GM12878 (cell line): ENCODE results near the gene PRR7.

Source experiments
- CTCF ChIP-seq, 3 experiments: IDR thresholded peaks in 2 of 3; conservative IDR thresholded peaks in 1 of 3; 2 replicates each; pipeline ENCODE4 v1.5.1; 2011; ENCODE audit warnings: low read depth in 3 of 3, low read length in 3 of 3, mild to moderate bottlenecking in 3 of 3, control low read depth in 2 of 3, moderate library complexity in 2 of 3, inconsistent platforms in 1 of 3, mixed read lengths in 1 of 3; ENCODE audit not compliant: control insufficient read depth in 2 of 3, insufficient read depth in 1 of 3; ENCODE audit errors: extremely low read depth in 1 of 3
- ESRRA ChIP-seq: IDR thresholded peaks from 2 replicates; pipeline ENCODE4 v1.6.1; 2012; ENCODE audit warnings: mild to moderate bottlenecking, low read length, improper control_type of control experiment
- EZH2 ChIP-seq: IDR thresholded peaks from 2 replicates; pipeline ENCODE4 v1.6.1; 2012; ENCODE audit warnings: low read depth, mild to moderate bottlenecking, control low read depth, inconsistent platforms, low read length, borderline replicate concordance; ENCODE audit not compliant: control insufficient read depth
- NFIC ChIP-seq: IDR thresholded peaks from 2 replicates; pipeline ENCODE4 v1.6.1; 2012; ENCODE audit warnings: low read depth, mild to moderate bottlenecking, inconsistent platforms, low read length, moderate library complexity
- NFYB ChIP-seq: IDR thresholded peaks from 2 replicates; pipeline ENCODE4 v1.6.1; 2011; ENCODE audit warnings: low read depth, mild to moderate bottlenecking, low read length, improper control_type of control experiment, moderate library complexity; ENCODE audit not compliant: insufficient read depth
- PAX8 ChIP-seq: fragments of 450-650 bp; IDR thresholded peaks from 2 replicates; pipeline ENCODE4 v1.6.1; 2017; ENCODE audit warnings: mild to moderate bottlenecking, moderate library complexity
- POLR2A ChIP-seq: IDR thresholded peaks from 2 replicates; pipeline ENCODE4 v1.6.1; 2011; ENCODE audit warnings: low read depth, mild to moderate bottlenecking, low read length
- SRF ChIP-seq, 2 experiments: IDR thresholded peaks; 2 replicates each; pipeline ENCODE4 v1.6.1; 2011; ENCODE audit warnings: low read depth in 2 of 2, low read length in 2 of 2, mild to moderate bottlenecking in 1 of 2, moderate library complexity in 1 of 2
- SUPT20H ChIP-seq: IDR thresholded peaks from 2 replicates; pipeline ENCODE4 v1.6.1; 2011; ENCODE audit warnings: low read depth, mild to moderate bottlenecking, low read length, moderate library complexity, borderline replicate concordance; ENCODE audit not compliant: control insufficient read depth
- SUZ12 ChIP-seq: fragments of 200-600 bp; sonication (generic); IDR thresholded peaks from one replicate; pipeline ENCODE4 v1.6.1; 2018; ENCODE audit warnings: antibody characterized with exemption, mild to moderate bottlenecking; ENCODE audit not compliant: unreplicated experiment
- TAF1 ChIP-seq: IDR thresholded peaks from 2 replicates; pipeline ENCODE4 v1.6.1; 2011; ENCODE audit warnings: mild to moderate bottlenecking, low read depth, low read length, borderline replicate concordance
- ZNF274 ChIP-seq: IDR thresholded peaks from one replicate; pipeline ENCODE4 v1.8.0; 2011; ENCODE audit not compliant: insufficient read length, insufficient read depth

- no peak for TF ChIP-seq TAF1
- no peak for TF ChIP-seq NFYB
- TF ChIP-seq PAX8: no peak
- no peak for TF ChIP-seq CTCF (IDR thresholded peaks at IDR 0.05 in 2 of 3, conservative IDR thresholded peaks at IDR 0.05 in 1 of 3; ENCODE audit: control insufficient read depth in 2 of 3, extremely low read depth in 1 of 3, insufficient read depth in 1 of 3, low read depth in 3 of 3, low read length in 3 of 3)
- no peak for TF ChIP-seq NFIC
- TF ChIP-seq SRF (IDR thresholded peaks at IDR 0.05; ENCODE audit: low read depth in 2 of 2, low read length in 2 of 2): no peak
- no peak for TF ChIP-seq ZNF274
- no peak for TF ChIP-seq SUZ12
- no peak for TF ChIP-seq EZH2
- no peak for TF ChIP-seq ESRRA
- TF ChIP-seq POLR2A: no peak
- TF ChIP-seq SUPT20H: no peak
Observed at GRCh38 chr5:177410575-177410974, 36.0 kb upstream of the PRR7 start.
